ENCODE measurements around the gene UPK1B.

Gene UPK1B

DNA sequence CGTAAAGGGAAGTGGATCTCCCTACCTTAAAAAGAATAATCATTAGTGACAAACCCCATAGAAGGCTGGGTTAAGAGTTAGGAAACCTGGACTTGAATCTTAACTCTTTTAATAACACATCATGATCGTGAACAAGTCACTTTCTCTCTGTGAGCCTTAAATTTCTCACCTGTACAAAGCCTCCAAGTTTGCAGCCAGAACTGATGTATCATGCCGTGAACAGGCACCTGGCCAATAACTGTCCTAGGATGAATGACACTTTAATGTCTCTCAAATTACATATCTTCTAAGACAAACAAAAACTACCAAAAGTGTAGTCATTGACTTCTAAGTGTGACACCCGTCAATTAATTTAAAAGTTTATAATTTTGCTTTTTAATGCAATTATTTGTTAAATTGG lies 3.9 kb downstream of the UPK1B start:
- no peak for DNase-seq

DNA sequence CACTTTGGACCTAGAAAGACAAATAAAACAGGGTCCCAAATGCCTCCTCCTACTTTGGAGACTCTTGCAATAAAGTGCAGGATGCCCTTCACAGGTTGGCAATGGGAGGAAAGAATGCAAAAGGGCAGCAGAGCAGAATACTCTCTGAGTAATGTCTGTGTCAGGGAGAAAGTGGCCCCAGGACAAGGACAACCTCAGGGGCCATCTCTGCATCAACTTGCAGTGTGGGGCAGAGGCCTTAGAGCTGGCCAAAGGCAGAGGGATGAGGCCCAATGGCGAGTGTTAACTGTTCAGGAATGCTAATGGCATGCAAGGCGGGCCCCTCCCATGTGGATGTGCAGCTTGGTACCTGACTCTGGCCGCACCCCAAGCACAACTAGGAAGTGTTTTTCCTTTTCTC lies 8.4 kb downstream of the UPK1B start:
- DNase-seq: no peak

DNA sequence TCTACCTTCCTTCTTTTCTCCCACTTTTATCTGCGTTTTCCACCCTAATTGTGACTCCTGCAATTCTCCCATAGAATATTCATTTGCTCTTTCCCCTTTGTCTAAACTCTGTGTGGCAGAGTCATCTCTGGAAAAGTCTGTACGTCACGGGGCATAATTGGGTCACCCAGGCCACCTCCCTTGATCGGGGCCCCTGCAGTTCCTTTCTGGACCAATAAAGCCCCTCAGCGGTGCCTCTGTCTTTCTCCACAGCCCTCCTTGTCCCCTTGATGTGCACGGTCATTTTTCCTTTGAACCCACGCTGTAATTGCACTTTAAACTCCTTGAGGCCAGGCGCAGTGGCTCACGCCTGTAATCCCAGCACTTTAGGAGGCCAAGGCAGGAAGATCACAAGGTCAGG lies 10.7 kb downstream of the UPK1B start:
- DNase-seq: no peak

DNA sequence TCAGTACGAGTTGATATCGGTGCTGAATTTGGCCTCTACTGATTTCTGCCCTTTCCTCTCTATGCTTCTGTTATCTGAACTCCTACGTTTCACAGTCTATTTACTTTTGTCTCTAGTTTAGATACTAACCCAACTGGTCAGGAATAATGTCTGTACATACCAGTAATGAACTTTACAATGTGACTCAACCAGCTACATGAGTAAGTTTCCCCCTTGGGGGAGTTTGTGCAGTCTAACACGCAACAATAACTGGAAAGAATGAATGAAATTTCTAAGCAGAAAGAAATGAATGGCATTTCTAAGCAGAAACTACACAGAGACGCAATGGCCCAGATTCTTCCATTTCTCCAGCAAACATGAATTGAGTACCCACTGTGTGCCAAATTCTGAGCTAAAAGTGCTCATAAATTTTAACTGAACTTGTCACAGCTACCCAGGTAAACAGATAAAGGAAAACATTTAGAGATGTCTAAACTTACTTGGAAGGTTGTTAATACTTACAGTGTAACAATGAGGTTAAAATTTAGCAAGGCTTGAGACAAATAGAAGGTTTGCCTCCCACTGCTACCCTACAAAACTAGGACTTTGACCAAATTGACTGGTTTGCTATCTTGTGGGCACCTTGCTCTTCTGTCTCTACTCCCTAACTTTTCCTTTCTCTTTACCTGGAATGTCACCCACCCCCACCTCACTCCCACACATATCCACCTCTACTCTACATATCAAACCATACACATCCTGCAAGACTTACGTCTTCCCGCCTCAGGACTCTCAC lies 11.6 kb downstream of the UPK1B start:
- no peak for DNase-seq

DNA sequence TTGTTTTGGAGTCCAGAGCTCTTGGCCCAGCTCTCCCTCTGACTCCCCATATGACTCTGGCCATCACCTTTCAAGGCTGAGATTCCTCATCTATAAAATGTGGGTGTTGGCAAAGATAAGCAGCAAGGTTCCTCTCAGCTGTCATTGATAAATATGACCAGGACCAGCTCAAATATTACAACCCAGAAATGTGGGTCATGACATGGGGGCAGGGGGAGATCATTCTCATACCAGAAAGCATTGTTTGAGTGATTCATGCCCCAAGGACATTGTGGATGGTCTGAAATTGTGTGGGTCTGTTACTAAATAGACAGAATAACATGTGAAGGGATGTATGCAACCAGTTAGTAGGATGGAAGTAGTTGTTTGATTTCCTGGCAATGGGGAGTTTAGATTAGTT lies 13.9 kb downstream of the UPK1B start:
- DNase-seq: no peak

DNA sequence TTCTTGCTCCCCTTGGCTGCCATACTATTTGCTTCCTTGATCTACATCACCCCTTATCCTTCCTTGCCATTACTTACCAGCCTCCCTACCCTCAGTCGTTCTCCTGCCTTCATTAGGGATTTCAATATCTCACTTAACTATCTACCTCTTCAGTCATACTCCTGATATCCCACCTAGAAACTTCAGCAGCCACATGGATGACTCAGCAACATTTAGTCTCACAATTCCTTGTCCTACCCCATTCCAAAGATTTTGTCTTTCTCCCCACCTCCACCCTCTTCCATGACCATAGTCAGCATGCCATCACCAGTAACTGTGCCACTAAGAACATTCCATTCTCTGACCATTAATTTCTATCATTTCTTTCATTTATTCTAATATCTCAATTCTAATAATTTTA lies 18.4 kb downstream of the UPK1B start:
- no peak for DNase-seq

DNA sequence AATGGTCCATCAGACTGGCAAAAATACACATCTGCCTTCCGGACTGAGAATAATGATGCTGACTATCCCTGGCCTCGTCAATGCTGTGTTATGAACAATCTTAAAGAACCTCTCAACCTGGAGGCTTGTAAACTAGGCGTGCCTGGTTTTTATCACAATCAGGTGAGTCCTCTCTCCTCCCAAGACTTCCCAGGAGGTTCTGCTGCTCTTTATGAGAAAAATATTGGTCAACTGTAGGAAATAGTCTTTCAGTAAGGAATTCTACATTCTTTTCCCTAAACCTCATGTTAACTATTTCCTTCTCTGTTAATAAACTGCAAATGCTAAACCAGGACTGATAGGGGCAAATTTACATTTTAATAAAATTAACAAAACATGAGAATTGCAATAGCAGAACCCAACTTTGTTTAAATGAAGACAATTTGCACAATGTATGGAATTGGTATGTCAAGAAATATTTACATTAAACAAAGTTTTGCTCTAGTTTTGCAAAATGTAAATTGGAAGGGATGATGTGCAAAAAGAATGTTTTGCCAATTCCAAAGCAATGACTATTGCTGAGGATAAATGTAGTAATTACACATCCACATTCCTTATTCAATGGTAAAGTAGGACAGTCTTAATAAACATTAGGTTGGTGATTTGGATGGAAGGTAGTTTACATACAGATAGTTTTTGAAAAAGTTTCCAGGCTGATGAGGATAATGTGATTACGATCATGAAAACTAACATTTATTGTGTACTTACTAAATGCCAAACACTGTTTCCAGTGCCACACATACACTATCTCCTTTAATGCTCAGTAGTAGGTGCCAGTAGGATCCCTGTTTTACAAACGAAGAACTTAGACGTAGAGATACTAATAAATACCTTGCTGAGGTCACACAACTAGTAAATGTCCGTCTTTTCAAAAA lies 21.1 kb downstream of the UPK1B start:
- DNase-seq: no peak

DNA sequence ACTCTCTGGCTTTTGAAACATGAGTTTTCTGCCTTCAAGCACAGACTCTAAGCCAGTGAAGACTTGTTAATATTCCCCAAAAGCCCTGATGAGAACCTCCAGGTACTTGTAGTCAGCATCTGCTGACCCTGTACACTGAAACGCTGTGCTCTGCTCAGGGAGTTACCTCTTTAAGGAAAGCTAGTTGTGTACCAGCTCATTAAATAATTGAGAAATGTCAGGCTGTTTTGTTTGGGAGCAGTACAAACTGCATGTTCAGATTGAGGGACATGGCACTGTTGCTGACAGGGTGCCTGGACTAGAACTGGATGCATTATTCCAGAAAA lies 21.7 kb downstream of the UPK1B start:
- no peak for DNase-seq

DNA sequence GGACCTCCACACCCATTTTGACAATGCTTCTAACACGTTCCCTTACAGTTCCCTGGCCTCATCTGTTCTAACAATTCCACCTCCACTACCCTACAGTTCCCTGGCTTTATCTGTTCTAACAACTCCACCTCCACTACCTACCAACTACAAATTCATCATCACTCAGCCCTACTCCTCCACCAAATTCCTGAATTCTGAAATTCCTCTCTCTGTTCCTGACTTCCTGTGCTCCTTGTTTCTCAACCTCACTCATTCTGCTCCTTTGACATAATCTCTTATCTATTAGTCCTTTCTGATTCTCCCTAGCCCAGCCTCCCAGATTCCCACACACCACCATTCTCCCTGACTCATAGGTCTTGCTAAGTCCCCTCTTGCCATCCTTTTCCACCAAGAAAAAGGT lies 22.5 kb downstream of the UPK1B start:
- DNase-seq: no peak

DNA sequence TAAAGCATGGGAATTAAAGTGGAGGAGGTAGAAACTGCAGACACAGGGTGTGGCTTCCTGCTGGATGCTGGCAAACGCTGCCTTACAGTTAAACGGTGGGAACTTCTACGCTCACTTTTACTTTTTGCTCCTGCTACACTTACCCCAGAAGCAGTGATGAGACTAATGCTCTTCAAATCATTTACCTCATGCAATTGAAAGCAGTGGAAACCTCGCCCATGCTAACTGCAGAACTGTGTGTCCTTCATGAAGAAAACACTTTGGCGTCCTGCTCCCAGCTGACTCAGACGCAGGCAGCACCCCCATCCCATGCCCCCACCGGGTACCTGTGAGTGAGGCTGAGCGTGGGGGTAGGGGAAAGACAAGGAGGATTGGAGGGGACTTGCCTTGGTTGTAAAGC lies 31.8 kb downstream of the UPK1B start:
- no peak for DNase-seq

DNA sequence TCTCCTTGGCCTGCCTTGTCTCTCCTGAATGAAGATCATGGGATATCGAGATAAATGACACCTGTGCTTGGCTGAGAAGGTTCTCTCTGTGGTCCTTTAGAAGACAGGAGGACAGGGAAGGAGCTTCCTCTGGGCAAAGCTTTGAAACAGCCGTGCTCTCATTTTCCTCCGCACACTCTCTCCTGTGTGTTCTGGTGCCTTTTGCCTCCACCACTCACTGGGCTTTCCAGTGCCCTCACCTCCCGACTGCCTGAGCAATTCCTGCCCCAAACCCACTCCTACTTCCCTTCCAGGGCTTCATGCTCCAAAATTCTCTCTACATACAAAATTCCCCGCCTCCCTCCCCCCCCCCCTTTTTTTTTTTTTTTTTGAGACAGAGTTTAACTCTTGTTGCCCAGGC lies 32.3 kb downstream of the UPK1B start:
- DNase-seq: no peak

DNA sequence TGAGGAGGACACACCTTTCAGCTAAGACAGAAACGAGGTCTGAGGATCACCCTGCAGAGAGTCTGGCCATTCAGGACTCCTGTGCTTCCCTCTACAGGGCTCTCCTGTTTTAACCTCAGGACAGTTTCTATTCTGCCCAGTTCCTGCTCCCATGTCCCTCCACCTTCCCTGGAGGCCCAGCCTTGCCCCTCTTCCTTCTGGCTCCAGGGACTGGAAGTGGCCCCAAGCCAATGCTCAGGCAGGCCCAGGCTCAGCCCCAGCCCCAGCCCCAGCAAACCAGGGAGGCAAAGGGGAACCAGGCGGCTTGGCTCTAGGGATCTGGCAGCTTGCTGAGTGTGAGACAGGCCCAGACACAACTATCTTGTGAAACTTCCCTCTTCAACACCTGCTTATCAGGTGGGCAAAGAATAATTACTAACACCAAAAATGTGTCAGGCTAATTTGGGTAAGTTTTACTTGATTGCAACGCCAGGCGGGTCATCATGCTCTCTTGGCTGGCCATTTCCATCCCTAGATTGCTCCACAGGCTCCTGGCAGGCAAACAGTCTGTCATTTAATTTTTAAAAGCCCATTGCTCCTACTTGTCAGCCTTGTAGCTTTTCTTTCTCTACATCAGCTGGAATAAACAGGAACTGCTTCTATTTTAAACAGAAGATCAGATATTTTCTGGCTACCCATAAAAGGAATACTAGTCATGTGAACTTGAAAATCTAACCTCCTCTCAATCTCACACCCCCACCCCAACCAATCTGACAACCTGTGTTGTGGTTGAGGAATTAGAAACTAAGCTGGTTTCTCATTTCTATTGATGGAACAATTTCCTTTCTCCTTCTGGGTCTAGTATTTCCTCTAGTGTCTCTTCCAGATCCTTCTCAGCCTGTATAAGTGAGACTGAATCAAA lies 33.5 kb downstream of the UPK1B start:
- no peak for DNase-seq

DNA sequence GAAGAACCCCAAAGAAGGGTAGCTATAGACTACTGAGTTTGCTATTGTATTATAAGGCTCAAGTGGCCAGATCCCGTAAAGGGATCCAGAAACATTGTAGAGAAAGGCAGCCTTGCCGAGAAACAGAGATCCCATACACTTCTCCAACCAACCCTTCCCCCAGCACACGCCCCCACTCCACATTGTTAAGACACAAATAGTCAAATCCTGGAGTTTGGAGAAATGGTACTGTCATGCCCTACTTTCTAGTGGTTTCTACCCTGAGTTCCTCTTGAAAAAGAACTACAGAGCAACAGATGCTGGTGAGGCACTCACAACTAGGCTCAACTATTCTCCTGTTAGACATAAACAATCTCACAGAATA lies 34.1 kb downstream of the UPK1B start:
- no peak for DNase-seq

DNA sequence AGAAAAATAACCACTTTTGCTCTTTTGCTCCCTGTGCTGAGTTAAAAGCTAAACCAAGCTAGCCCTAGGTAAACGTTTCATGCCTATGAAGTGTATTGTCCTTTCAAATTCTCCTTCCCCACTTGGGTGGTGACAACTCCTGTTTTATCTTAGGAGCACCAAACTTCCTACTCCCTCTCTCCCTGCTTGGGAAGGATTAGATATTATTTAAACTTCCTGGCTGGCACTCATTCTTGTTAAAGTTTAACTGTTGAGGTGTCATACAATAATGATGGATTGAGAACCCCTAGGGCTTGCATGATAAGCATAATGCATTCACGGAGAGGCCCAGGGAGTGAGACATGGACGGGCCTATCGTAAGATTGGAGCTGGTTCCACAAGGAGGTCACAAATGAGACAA lies 37.8 kb downstream of the UPK1B start:
- DNase-seq: no peak

DNA sequence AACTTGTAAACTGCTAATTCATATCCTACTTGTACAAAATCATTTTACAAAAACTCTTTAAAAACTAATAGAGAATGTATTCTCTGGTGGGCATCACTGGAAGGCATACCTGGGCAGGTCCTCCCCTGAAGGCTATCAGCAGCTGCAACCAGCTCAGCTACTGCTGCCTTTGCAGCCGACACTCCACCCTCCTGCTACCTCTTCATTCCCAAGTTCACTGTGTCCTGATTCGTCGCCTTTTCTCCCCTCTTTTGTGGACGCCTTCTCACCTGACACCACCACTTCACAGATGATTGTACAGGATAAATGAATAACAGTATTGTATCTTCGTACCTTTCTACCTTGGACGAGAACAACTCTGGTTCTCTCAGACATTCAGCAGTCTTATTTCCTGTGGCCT lies 38.4 kb downstream of the UPK1B start:
- DNase-seq: no peak

DNA sequence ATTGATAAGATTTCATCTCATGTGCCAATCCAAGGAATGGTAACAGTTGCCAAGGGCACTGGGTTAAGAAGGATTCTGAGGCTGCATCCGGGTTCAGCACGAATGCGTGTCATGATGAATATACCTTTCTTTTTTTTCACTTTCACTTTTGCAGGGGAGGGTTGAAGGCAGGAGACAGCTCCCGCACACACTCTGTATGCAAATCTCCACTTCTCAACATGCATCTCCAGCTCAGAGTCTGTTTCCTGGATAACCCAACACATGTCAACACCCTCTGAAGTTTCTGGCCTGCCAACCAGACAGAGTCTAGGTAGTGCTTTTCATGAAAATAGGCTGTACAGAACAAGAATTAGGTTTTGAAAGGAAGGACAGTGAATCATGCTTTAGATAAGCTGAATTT lies 45.7 kb downstream of the UPK1B start:
- no peak for DNase-seq

DNA sequence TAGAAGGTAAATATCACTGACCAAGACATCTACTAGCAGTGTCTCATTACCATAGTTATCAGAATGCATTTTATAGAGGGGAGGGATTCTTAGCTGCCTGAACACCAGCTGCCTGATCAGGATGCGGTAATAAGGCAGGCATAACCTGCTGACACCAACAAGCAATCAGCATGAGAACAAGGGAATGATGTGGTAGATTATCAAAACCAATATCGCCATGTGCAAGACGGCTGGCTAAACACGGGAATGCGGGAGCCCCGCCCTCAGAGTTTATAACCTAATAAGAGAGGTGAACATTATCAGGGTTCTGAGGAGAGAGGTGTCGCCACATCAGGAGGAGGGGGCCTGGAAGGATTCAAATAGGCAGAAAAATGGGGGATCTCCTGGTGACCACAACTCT lies 46.8 kb downstream of the UPK1B start:
- no peak for DNase-seq

DNA sequence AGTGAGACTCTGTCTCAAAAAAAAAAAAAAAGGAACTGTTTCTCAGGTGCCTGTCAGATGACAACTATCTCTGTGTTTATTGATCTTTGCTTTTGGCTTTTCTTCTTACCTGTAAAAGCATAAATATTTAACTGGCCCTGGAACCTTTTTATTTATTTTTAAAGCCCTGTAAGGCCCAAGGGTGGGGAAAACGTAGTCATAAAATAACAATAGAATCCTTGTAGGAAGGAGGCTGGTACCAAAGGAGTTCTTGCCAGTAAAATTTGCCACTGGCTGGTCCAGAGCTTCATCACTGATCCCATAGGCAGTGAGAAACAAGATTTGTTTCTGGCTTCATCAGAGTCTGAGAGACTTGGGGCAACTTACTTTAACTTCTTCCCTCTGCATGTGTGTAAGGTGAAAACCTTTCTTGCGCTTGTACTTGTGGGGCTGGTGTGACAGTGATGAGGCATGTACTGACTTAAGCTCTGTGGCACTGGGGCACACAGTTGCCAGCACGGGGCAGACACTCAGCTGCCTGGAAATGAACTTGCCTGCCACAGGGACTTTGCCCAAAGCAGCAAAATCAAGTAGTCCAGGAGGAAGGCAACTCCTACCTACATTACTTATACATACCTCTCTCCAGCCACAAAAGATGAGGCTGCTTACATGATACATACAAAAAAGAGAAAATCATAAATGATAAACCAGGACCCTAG lies 47.7 kb downstream of the UPK1B start:
- no peak for DNase-seq

DNA sequence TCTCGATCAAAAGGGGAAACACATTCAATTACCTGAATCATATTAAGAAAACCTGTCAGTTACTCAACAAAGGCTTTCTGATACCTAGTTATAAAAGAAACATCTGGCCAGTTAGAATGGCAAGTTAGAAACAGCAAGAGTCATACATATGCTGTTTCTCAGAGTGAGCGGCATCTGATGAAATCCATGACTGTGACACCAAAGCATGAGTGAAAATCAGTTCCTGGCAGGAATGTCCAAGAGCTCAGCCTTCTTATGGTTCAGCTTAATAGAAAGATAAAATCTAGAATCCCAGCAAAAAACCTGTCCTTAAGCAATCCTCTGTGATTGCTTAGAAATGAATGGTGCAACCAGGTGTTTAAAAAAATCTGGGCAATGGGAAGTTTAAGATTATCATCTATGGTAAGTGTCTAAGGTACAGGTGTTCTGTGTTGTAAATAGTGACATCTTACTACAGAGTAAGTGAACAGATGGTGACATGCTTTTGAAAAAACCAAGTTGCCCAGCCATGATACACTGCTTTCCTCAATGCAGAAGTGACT lies 48.5 kb downstream of the UPK1B start:
- DNase-seq: no peak

DNA sequence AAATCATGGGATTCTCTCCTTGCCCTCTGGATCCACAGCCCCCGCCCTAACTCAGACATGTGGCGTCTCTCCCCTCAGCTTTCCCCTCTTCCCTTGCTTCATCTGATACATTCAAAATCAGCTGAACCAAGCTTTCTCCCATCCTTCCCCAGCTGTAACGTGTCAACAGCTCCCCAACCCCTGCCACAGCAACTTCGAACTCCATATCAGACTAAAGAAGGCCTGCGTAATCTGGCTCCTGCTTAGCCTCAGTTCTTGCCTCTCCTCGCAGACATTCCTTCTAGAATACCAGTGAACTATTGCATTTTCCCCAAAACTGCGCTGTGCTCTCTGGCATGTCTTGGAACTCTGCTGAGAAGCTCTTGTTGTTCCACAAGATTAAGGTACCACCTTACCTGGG lies 49.0 kb downstream of the UPK1B start:
- no peak for DNase-seq

DNA sequence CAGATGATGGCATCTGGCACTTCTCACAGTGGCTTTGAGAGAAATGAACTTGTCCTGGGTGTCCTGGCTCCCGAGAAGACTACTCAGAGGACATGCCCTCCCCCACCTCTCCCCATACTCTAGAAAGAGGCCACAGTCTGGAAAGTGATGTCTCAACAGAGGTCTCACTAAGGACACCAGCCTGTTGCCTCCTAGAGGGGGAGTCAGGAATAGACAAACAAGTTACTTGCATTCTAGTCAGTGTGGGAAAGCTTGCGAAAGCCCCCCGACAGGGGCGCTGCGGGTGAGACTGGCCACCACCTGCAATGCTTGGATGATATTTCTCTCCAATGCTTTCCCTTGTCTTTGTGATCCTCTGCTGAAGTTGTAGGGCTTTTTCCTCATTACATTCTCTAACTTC lies 50.1 kb downstream of the UPK1B start:
- DNase-seq: no peak

DNA sequence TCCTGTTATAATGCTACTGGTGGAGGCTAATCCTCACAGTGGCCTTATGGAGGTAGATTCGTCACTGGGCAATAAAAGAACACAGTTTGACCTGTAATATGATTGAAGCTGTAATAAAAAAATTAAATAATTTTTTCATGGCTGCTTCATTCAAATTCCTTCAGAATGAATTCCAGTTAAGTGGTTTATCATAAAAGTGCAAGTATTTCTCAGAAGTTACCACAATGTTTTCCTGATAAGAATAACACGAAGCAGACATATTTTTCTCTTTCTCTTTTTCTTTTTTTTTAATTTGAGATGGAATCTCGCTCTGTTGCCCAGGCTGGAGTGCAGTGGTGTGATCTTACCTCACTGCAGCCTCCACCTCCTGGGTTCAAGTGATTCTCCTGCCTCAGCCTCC lies 51.7 kb downstream of the UPK1B start:
- no peak for DNase-seq

All from NCI-H1694 treated with DMSO at 0.1 percent for 48 hours (cell line).